ENCODE measurements around the gene KCTD15. TPM values are rescaled to one million over a fixed set of nuclear protein-coding genes. Genes with fewer than 3 reads are reported as not detected.

The KCTD15 gene
- total and polyA plus RNA-seq, 4 donors: 13.8 to 42.7 (median 30.5) TPM

- Histone ChIP-seq H3K36me3 (ENCODE audit: control insufficient read depth in 4 of 4, insufficient read depth in 4 of 4, low read length in 4 of 4) (peaks cover 0 to 22% (median 14%) of the 10 kb centered on the region in 4 donors), H3K4me3 (peak overlapping the region; percentile 18), H3K4me1 (ENCODE audit: control insufficient read depth in 5 of 5, insufficient read depth in 5 of 5, low read length in 5 of 5) (peaks cover 0 to 25% (median 4%) of the 10 kb centered on the region in 5 donors), H3K27ac (ENCODE audit: low read depth in 1 of 2, low read length in 1 of 2) (peak overlapping the region; percentile 44 to 85), H3K9ac (ENCODE audit: insufficient read depth in 1 of 2, low read length in 2 of 2) (no peak overlapping the region), H3K27me3 (ENCODE audit: control insufficient read depth in 3 of 3, insufficient read depth in 3 of 3, low read length in 2 of 3) (no peaks in the 10 kb centered on the region), H3K9me3 (ENCODE audit: control insufficient read depth in 4 of 4, insufficient read depth in 3 of 4, low read length in 3 of 4) (no peaks in the 10 kb centered on the region)
- DNase-seq (peak; percentile 68 to 71 (median 70)), ATAC-seq (ENCODE audit: insufficient read depth, low FRiP score) (peak; percentile 17)
- WGBS, 2 donors: 14 to 20% methylated on average over 61 of the region's 61 CpGs
- TF ChIP-seq CTCF (IDR thresholded peaks at IDR 0.05; ENCODE audit: control extremely low read depth, extremely low read depth): no peak
These were observed 1.4 kb downstream of the KCTD15 start for GRCh38 chr19:33797802-33798671.

- Histone ChIP-seq H3K4me1 (ENCODE audit: control insufficient read depth in 5 of 5, insufficient read depth in 5 of 5, low read length in 5 of 5) (peaks cover 0 to 25% (median 3%) of the 10 kb centered on the region in 5 donors), H3K9ac (ENCODE audit: insufficient read depth in 1 of 2, low read length in 2 of 2) (no peak overlapping the region), H3K36me3 (ENCODE audit: control insufficient read depth in 4 of 4, insufficient read depth in 4 of 4, low read length in 4 of 4) (peaks cover 0 to 22% (median 16%) of the 10 kb centered on the region in 4 donors), H3K4me3 (peak overlapping the region; percentile 18), H3K27ac (ENCODE audit: low read depth in 1 of 2, low read length in 1 of 2) (peak overlapping the region; percentile 40 to 44), H3K9me3 (ENCODE audit: control insufficient read depth in 4 of 4, insufficient read depth in 3 of 4, low read length in 3 of 4) (no peaks in the 10 kb centered on the region), H3K27me3 (ENCODE audit: control insufficient read depth in 3 of 3, insufficient read depth in 3 of 3, low read length in 2 of 3) (no peaks in the 10 kb centered on the region)
- DNase-seq: peak in 1 of 3 donors; percentile 43
- WGBS, 2 donors: 51 to 71% methylated on average over 12 of the region's 12 CpGs
- no peak for ATAC-seq (ENCODE audit: insufficient read depth, low FRiP score)
- no peak for TF ChIP-seq CTCF (IDR thresholded peaks at IDR 0.05; ENCODE audit: control extremely low read depth, extremely low read depth)
These were observed 2.0 kb downstream of the KCTD15 start for GRCh38 chr19:33798681-33799111.

GRCh38 chr19:33799476-33799875 lies 2.8 kb downstream of the KCTD15 start:
- TF ChIP-seq CTCF (IDR thresholded peaks at IDR 0.05; ENCODE audit: control extremely low read depth, extremely low read depth): no peak
- Histone ChIP-seq H3K27me3 (ENCODE audit: control insufficient read depth in 3 of 3, insufficient read depth in 3 of 3, low read length in 2 of 3) (no peaks in the 10 kb centered on the region), H3K27ac (ENCODE audit: low read depth in 1 of 2, low read length in 1 of 2) (peak overlapping the region in 1 of 2 donors; percentile 11), H3K4me1 (ENCODE audit: control insufficient read depth in 5 of 5, insufficient read depth in 5 of 5, low read length in 5 of 5) (peaks cover 0 to 20% (median 1%) of the 10 kb centered on the region in 5 donors), H3K36me3 (ENCODE audit: control insufficient read depth in 4 of 4, insufficient read depth in 4 of 4, low read length in 4 of 4) (peaks cover 0 to 25% (median 23%) of the 10 kb centered on the region in 4 donors), H3K4me3 (no peak overlapping the region), H3K9me3 (ENCODE audit: control insufficient read depth in 4 of 4, insufficient read depth in 3 of 4, low read length in 3 of 4) (no peaks in the 10 kb centered on the region), H3K9ac (ENCODE audit: insufficient read depth in 1 of 2, low read length in 2 of 2) (no peak overlapping the region)
- DNase-seq (no peak), ATAC-seq (ENCODE audit: insufficient read depth, low FRiP score) (no peak)
- WGBS, 2 donors: 87 to 95% methylated on average over 5 of the region's 5 CpGs

All from lung (tissue), 12 donors.